ENCODE measurements around the gene SCGB1D4. TPM values are rescaled to one million over a fixed set of nuclear protein-coding genes. Genes with fewer than 3 reads are reported as not detected.

SCGB1D4 gene
- total and polyA plus RNA-seq, 10 of the 15 experiments (the other 5 are each of a cell fraction or from before 2014, with no cell fraction given) = not detected

DNA sequence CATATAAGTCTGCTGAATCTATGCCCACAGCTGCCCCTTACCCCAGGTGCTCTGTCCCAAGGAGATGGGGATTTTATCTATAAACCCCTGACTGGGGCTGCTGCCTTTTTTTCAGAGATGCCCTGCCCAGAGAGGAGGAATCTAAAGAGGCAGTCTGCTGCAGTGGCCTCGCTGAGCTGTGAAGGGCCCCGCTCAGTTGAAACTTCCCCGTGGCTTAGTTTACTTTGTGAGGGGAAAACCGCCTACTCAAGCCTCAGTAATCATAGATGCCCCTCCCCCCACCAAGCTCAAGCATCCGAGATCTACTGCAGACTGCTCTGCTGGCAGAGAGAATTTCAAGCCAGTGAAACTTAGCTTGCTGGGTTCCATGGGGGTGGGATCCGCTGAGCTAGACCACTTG, 7.4 kb upstream of the SCGB1D4 start:
- H4K20me1 ChIP-seq (ENCODE audit: control insufficient read depth, insufficient read depth) = no peaks in the 10 kb centered on the region
- H3K27me3 ChIP-seq (replicated peaks in 1 of 2; ENCODE audit: control insufficient read depth in 2 of 2, insufficient read depth in 2 of 2, low read length in 1 of 2) = no peaks in the 10 kb centered on the region; a peak in 1 of 4 replicates
- no peak overlapping the region for H3K4me2 ChIP-seq (ENCODE audit: control insufficient read depth, insufficient read depth)
- in situ Hi-C loops (cut with MboI) = no loop called here
- H3K9ac ChIP-seq (ENCODE audit: control insufficient read depth, insufficient read depth, low read length) = no peak overlapping the region
- no peak overlapping the region for H3K27ac ChIP-seq (ENCODE audit: control insufficient read depth, insufficient read depth)
- H2AFZ ChIP-seq (ENCODE audit: control insufficient read depth, low read depth, low read length) = no peak overlapping the region
- peak; percentile 62 for ATAC-seq
- POLR2A ChIA-PET = no interaction called here
- DNase-seq (ENCODE audit: low read depth, low spot score) = no peak
- no peak overlapping the region for H3K4me3 ChIP-seq
- intact Hi-C loops (cut with micrococcal nuclease; ENCODE audit: unreplicated experiment) = no loop called here
- BruUV-seq (replicated peaks) = no TSS peak
- no peaks in the 10 kb centered on the region for H3K4me1 ChIP-seq (ENCODE audit: control insufficient read depth, insufficient read depth, low read length)
- TF ChIP-seq GATAD2B (conservative IDR thresholded peaks at IDR 0.05; ENCODE audit: low read depth) (no peak), CHD1 (IDR thresholded peaks at IDR 0.05; ENCODE audit: low read depth, low read length) (no peak), SUPT20H (IDR thresholded peaks at IDR 0.05; ENCODE audit: borderline replicate concordance, control insufficient read depth, low read depth, low read length) (no peak), CREM (IDR thresholded peaks at IDR 0.05; ENCODE audit: low read depth) (no peak), NFXL1 (IDR thresholded peaks at IDR 0.05; ENCODE audit: borderline replicate concordance) (no peak), FOXM1 (IDR thresholded peaks at IDR 0.05; ENCODE audit: low read depth, low read length) (no peak), PML (IDR thresholded peaks at IDR 0.05; ENCODE audit: low read length) (no peak), POLR2AphosphoS5 (IDR thresholded peaks at IDR 0.05; ENCODE audit: low read length) (no peak), NR2C1 (IDR thresholded peaks at IDR 0.05) (no peak), NBN (IDR thresholded peaks at IDR 0.05) (no peak), POLR2AphosphoS2 (IDR thresholded peaks at IDR 0.05; ENCODE audit: low read depth, low read length) (no peak), SUZ12 (IDR thresholded peaks at IDR 0.05; ENCODE audit: unreplicated experiment) (no peak), ASH2L (IDR thresholded peaks at IDR 0.05; ENCODE audit: borderline replicate concordance, low read depth) (no peak), ETV6 (conservative IDR thresholded peaks at IDR 0.05 in 1 of 2, IDR thresholded peaks at IDR 0.05 in 1 of 2; ENCODE audit: borderline replicate concordance in 1 of 2, low read depth in 1 of 2) (no peak)
- H3K36me3 ChIP-seq (ENCODE audit: control insufficient read depth in 2 of 2, insufficient read depth in 2 of 2, low read length in 1 of 2) = no peaks in the 10 kb centered on the region
- no peaks in the 10 kb centered on the region for H3K9me3 ChIP-seq (replicated peaks; ENCODE audit: control insufficient read depth, insufficient read depth, low read length)
- CTCF ChIA-PET = interaction anchor here (1.0 to 1.5 kb wide), 5 partner anchors 60 to 509 kb away, joined by 3 to 7 read pairs (median 4); no protein-coding TSS in a partner anchor
- SMC1A ChIA-PET (ENCODE audit: uncharacterized antibody, unreplicated experiment) = interaction anchor here (0.7 to 1.7 kb wide), 4 partner anchors 9 to 88 kb away, joined by 3 to 5 read pairs (median 4); no protein-coding TSS in a partner anchor
- RAD21 ChIA-PET (ENCODE audit: unreplicated experiment) = interaction anchor here (1.2 kb wide), 1 partner anchor 10 kb away, joined by 3 read pairs; no protein-coding TSS in a partner anchor
- H3K79me2 ChIP-seq (ENCODE audit: control insufficient read depth, insufficient read depth, low read length) = no peaks in the 10 kb centered on the region
- WGBS (ENCODE audit: insufficient coverage, insufficient replicate concordance, low lambda C conversion rate, missing lambda C conversion rate) = 14% methylated on average over 6 of the region's 6 CpGs
- FAIRE-seq = no peak

All from GM12878 (cell line).